ENCODE data around the gene SRSF4. TPM values are rescaled to one million over a fixed set of nuclear protein-coding genes. Genes with fewer than 3 reads are reported as not detected.

The SRSF4 gene
- total RNA-seq, 1 donor from 2014 or later, result 89.0 TPM

DNA sequence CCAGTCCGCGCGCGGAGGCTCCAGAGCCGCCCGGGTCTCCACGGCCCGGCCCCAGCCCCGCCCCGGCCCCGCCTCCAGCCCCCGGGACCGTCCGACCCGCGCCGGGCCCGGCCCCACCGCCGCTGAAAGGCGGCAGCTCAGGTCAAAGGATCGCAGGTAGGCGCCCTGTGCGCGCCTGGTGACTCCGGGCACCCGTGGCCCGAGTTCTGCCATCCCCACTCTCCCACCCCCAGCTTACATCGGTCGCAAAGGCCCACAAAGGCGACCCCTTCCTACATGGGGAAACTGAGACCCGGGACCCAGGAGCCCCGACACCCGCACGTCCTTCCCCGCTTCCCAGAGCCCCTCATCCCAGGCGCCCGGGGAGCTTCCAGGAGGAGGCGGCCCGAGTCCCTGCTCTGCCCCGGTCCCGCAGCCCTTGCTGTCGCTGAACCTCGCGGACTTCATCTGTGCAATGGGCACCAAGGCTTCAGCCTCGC lies 57.8 kb downstream of the SRSF4 start, which contains the start of gene TMEM200B:
TMEM200B (minus strand) TSS at position 17 of the 479 bp plus-strand sequence. CDS start 2,075 bp downstream, outside the sequence.
- no peaks in the 10 kb centered on the region for H3K9me3 ChIP-seq
- intact Hi-C loops (cut with DNase I), result no loop called here
- peak within 1 kb of the TSS; percentile 63 for H3K4me3 ChIP-seq
- no peak for TF ChIP-seq CTCF (IDR thresholded peaks at IDR 0.05)
- no peak for DNase-seq
- peak within 1 kb of the TSS; percentile 86 for H3K27ac ChIP-seq
- peaks cover 18% of the 10 kb centered on the region for H3K4me1 ChIP-seq
- no peaks in the 10 kb centered on the region for H3K36me3 ChIP-seq
- H3K27me3 ChIP-seq, result peaks cover 16% of the 10 kb centered on the region
- ATAC-seq, result peak; percentile 3

DNA sequence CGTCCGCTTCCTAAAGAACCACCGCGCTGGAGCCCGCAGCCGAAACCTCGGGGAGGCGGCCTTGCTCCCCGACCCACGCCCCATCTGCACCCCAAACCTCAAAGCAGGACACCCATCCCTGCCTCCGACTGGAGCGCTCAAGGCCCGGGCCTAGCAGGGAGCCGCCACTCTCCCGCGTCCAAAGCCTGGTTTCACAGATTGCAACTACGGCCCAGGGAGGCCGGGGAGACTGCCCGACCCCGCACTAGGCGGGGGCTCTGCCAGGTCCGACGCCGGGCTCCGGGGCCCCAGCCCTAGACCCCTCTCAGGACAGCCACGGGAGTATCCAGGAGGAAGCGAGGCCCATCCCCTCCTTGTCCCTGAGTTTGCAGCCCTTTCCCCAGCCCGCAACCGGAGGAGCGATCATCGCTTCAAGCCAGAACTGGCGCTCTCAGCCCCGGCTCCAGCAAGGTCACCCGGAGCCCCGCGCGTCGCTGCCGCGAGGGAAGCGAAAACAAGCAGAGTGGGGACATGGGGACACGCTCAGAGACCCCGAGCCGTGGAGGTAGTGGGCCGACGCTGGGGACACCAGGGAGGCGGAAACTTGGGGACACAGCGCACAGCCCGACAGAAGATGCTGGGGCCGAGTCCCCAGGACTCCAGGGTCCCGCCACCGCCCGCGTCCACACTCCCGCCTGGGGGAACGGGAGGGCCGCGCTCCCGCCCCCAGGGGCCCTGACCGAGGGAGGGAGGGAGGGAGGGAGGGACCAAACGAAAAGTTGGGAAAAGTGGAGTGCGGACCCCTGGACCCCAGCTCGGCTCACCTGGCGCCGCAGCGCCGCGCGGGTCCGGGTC lies 58.4 kb downstream of the SRSF4 start:
- no peak for TF ChIP-seq CTCF (IDR thresholded peaks at IDR 0.05)
- peaks cover 16% of the 10 kb centered on the region for H3K27me3 ChIP-seq
- H3K27ac ChIP-seq, result peak overlapping the region; percentile 79
- peaks cover under 1% of the 10 kb centered on the region for H3K36me3 ChIP-seq
- peak; percentile 1 for ATAC-seq
- peaks cover 18% of the 10 kb centered on the region for H3K4me1 ChIP-seq
- intact Hi-C loops (cut with DNase I), result no loop called here
- DNase-seq, result no peak
- H3K9me3 ChIP-seq, result no peaks in the 10 kb centered on the region
- peak overlapping the region; percentile 63 for H3K4me3 ChIP-seq

DNA sequence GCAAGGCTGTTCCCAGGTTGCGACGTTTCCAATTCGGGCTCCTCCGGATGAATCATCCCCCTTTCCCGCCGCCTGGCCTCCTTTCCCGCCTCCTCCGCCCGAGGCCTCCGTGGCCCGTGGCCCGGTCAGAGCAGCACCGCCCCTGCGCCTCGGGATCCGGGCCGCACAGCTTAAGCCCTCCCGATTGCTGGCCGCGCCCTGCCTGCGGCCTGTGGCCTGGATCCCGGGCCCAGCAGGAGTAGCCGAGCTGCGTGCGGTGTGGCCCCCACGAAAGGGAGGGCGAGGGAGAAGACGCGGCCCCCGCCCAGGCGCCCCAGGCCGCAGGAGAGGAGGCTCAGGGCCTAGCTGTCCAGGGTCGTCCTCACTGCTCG lies 59.0 kb downstream of the SRSF4 start:
- TF ChIP-seq CTCF (IDR thresholded peaks at IDR 0.05), result no peak
- Histone ChIP-seq H3K4me3 (peak overlapping the region; percentile 63), H3K9me3 (no peaks in the 10 kb centered on the region), H3K27ac (peak overlapping the region; percentile 79), H3K4me1 (peaks cover 18% of the 10 kb centered on the region), H3K27me3 (peaks cover 16% of the 10 kb centered on the region), H3K36me3 (peaks cover 7% of the 10 kb centered on the region)
- intact Hi-C loops (cut with DNase I), result no loop called here
- ATAC-seq (peak; percentile 35), DNase-seq (peak; percentile 70)

- H3K27me3 ChIP-seq, result peaks cover 16% of the 10 kb centered on the region
- peaks cover 18% of the 10 kb centered on the region for H3K4me1 ChIP-seq
- peak overlapping the region; percentile 63 for H3K4me3 ChIP-seq
- H3K36me3 ChIP-seq, result peaks cover 7% of the 10 kb centered on the region
- ATAC-seq (no peak), DNase-seq (peak; percentile 66)
- no peaks in the 10 kb centered on the region for H3K9me3 ChIP-seq
- intact Hi-C loops (cut with DNase I), result no loop called here
- peak overlapping the region; percentile 79 for H3K27ac ChIP-seq
- no peak for TF ChIP-seq CTCF (IDR thresholded peaks at IDR 0.05)
Observed at GRCh38 chr1:29121936-29122681, 59.6 kb downstream of the SRSF4 start.

DNA sequence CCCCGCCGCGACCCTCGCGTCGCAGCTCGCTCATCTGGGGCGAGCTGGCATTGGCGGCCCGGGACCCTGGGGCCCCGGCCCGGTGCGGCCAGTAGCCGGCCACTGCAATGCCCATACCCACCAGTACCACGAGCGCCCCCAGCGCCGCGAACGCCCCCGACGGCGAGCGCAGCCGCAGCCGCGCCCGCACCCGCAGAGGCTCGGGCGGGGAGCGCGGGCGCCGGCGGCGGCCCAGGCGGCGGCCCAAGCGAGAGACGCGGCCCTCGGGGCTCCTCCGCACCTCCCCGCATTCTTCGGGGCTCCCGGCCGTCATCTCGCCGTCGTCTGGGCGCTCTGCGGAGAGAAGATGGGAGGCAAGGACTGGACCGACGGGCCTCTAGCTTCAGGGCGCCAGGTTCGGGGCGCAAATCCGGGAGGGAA lies 60.2 kb downstream of the SRSF4 start:
- DNase-seq, result no peak
- ATAC-seq, result no peak
- H3K4me1 ChIP-seq, result peaks cover 18% of the 10 kb centered on the region
- no peaks in the 10 kb centered on the region for H3K9me3 ChIP-seq
- peak overlapping the region; percentile 79 for H3K27ac ChIP-seq
- peaks cover 16% of the 10 kb centered on the region for H3K27me3 ChIP-seq
- intact Hi-C loops (cut with DNase I), result no loop called here
- no peak for TF ChIP-seq CTCF (IDR thresholded peaks at IDR 0.05)
- peak overlapping the region; percentile 63 for H3K4me3 ChIP-seq
- peaks cover 7% of the 10 kb centered on the region for H3K36me3 ChIP-seq

Measured in upper lobe of right lung (tissue), 1 donor.